ENCODE measurements around the gene UNC119. TPM values are rescaled to one million over a fixed set of nuclear protein-coding genes. Genes with fewer than 3 reads are reported as not detected.

The UNC119 gene
- total and polyA plus RNA-seq, 9 donors, result 14.4 to 27.3 (median 19.3) TPM

DNA sequence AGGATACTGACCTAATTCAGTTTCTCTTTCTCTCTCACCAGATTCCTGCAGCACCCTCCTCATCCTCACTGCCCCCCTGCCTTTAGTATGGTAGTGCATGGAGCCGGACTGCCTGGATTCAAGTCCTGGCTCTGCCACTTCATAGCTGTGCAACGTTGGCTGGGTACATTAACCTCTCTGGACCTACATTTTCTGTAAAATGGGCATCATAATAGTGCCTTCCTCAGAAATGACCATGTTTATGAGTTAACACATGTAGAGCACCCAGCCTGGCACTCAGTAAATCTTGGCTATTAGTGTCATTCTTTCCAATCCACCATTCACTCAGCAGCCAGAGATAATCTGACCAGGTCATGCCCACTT, 7.3 kb downstream of the UNC119 start:
- Histone ChIP-seq H3K4me3 (no peak overlapping the region), H3K36me3 (no peaks in the 10 kb centered on the region), H3K9me3 (no peaks in the 10 kb centered on the region), H3K27me3 (no peaks in the 10 kb centered on the region), H3K27ac (no peak overlapping the region), H3K4me1 (ENCODE audit: insufficient read depth) (no peaks in the 10 kb centered on the region)
- no peak for DNase-seq
- 72 to 87% (median 83%) methylated on average over 2 of the region's 2 CpGs for WGBS, 3 donors
- TF ChIP-seq POLR2A (IDR thresholded peaks at IDR 0.05), result no peak
- intact Hi-C loops (cut with DNase I), result no loop called here

DNA sequence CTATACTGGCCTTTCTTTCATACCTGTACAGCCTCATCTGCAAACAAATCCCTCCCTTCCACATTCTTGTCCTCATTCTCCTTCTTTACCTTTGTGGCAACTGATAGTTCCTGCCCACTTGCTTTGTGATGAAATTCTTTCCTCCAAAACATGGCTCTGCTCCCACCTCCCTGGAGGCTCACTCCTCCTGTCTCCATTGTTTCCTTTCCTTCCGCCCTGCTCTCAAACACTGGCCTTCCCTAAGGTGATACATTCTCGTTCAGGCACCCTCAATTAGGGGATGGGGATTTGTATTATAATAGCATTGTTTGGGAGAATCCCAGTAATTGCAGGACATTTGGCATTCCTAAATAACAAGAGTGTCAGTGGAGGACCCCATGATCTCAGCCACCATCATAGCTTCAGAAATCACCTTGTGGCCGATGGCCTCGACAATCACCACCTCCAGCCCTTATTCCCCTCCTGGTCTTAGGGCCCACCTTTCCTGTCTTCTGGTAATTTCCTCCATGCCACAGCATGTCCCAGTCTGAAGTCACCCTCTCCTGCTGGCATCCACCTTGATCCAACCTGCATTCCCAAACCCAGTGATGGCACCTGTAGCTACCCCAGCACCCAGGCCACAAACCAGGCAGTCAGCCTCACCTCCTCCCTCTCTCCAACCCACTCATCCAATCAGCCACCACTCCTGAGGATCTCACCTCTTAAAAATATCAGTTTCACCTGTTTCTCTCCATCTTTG, 7.9 kb downstream of the UNC119 start:
- H3K27ac ChIP-seq, result no peak overlapping the region
- no peaks in the 10 kb centered on the region for H3K4me1 ChIP-seq (ENCODE audit: insufficient read depth)
- no peaks in the 10 kb centered on the region for H3K9me3 ChIP-seq
- WGBS, 3 donors, result 84 to 85% (median 85%) methylated on average over 4 of the region's 4 CpGs
- no peaks in the 10 kb centered on the region for H3K27me3 ChIP-seq
- TF ChIP-seq, protein P1, sequence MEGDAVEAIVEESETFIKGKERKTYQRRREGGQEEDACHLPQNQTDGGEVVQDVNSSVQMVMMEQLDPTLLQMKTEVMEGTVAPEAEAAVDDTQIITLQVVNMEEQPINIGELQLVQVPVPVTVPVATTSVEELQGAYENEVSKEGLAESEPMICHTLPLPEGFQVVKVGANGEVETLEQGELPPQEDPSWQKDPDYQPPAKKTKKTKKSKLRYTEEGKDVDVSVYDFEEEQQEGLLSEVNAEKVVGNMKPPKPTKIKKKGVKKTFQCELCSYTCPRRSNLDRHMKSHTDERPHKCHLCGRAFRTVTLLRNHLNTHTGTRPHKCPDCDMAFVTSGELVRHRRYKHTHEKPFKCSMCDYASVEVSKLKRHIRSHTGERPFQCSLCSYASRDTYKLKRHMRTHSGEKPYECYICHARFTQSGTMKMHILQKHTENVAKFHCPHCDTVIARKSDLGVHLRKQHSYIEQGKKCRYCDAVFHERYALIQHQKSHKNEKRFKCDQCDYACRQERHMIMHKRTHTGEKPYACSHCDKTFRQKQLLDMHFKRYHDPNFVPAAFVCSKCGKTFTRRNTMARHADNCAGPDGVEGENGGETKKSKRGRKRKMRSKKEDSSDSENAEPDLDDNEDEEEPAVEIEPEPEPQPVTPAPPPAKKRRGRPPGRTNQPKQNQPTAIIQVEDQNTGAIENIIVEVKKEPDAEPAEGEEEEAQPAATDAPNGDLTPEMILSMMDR (IDR thresholded peaks at IDR 0.05), result no peak
- TF ChIP-seq EP300 (IDR thresholded peaks at IDR 0.05) (no peak), POLR2A (IDR thresholded peaks at IDR 0.05) (no peak)
- H3K36me3 ChIP-seq, result no peaks in the 10 kb centered on the region
- no peak overlapping the region for H3K4me3 ChIP-seq
- DNase-seq, result no peak
- intact Hi-C loops (cut with DNase I), result no loop called here

DNA sequence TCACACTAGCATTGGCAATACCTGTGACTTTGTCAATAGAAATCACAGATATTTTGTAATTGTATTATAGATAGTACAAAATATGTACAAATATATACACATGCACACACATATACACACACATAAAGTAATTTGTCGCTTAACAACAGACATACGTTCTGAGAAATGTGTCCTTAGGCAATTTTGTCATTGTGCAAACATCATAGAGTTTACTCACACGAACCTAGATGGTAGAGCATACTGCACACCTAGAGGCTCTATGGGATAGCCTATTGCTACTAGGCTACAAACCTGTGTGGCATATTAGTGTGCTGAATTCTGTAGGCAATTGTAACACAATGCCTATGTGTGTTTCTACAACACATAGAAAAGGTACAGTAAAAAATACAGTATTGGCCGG, 11.0 kb downstream of the UNC119 start:
- no peaks in the 10 kb centered on the region for H3K9me3 ChIP-seq
- no peak overlapping the region for H3K27ac ChIP-seq
- no peak overlapping the region for H3K4me3 ChIP-seq
- DNase-seq, result no peak
- H3K27me3 ChIP-seq, result no peaks in the 10 kb centered on the region
- TF ChIP-seq, protein P1 (IDR thresholded peaks at IDR 0.05), result no peak
- no peak for TF ChIP-seq EP300 (IDR thresholded peaks at IDR 0.05)
- no peak for TF ChIP-seq POLR2A (IDR thresholded peaks at IDR 0.05)
- 89 to 92% (median 92%) methylated on average over 4 of the region's 4 CpGs for WGBS, 3 donors
- H3K36me3 ChIP-seq, result no peaks in the 10 kb centered on the region
- no peaks in the 10 kb centered on the region for H3K4me1 ChIP-seq (ENCODE audit: insufficient read depth)
- intact Hi-C loops (cut with DNase I), result no loop called here

DNA sequence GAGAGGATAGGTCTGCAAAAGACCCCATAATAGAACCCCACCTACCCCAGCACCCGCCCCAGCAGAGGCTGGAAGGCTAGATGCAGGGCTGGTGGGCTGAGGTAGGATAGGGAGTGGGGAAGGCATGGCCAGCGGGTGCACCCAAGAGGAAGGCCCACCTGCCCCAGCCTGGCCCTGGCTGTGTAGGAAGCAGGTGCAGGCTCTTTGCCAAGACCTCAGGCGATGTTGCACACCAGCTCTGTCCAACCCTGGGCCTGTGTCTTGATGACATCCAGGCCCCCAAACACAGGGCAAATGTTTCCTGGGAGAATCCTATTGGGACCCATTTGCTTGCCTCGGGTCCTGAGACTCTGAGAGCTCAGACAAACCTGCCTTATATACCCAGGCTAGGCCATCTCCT, 12.2 kb downstream of the UNC119 start:
- WGBS, 3 donors, result 86 to 94% (median 87%) methylated on average over 4 of the region's 4 CpGs
- intact Hi-C loops (cut with DNase I), result no loop called here
- H3K27ac ChIP-seq, result no peak overlapping the region
- no peaks in the 10 kb centered on the region for H3K4me1 ChIP-seq (ENCODE audit: insufficient read depth)
- H3K9me3 ChIP-seq, result no peaks in the 10 kb centered on the region
- DNase-seq, result no peak
- TF ChIP-seq EP300 (IDR thresholded peaks at IDR 0.05) (no peak), POLR2A (IDR thresholded peaks at IDR 0.05) (no peak)
- TF ChIP-seq, protein P1 (IDR thresholded peaks at IDR 0.05), result no peak
- H3K27me3 ChIP-seq, result no peaks in the 10 kb centered on the region
- H3K36me3 ChIP-seq, result no peaks in the 10 kb centered on the region
- H3K4me3 ChIP-seq, result no peak overlapping the region

DNA sequence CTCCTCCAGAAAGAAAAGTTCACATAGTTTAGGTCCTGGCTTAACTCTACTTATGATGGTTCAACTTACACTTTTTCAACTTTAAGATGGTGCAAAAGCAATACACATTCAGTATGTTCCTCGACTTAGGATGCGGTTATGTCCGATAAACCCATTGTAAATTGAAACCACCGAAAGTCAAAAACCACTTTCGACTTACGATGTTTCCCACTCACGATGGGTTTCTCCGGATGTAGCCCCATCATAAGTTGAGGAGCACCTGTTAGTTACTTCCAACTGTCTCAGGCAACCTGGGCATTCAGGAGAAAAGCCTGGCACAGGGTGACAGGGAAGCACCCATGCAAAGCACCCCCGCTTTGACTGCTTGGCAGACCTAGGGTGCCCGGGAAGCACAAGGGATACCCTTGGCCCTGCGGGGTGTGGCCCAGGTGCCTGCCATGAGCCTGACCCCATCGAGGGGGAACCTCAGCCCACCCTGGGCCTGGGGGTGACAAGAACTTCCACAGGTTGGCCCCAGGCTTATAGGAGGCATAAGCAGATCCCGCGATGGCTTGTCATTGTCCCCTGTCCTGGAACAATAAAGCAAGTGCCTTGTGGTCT, 14.0 kb downstream of the UNC119 start:
- Histone ChIP-seq H3K36me3 (no peaks in the 10 kb centered on the region), H3K4me3 (no peak overlapping the region), H3K4me1 (ENCODE audit: insufficient read depth) (no peaks in the 10 kb centered on the region), H3K9me3 (no peaks in the 10 kb centered on the region), H3K27me3 (no peaks in the 10 kb centered on the region), H3K27ac (no peak overlapping the region)
- 80 to 84% (median 82%) methylated on average over 14 of the region's 14 CpGs for WGBS, 3 donors
- intact Hi-C loops (cut with DNase I), result no loop called here
- TF ChIP-seq, protein P1 (IDR thresholded peaks at IDR 0.05), result no peak
- TF ChIP-seq POLR2A (IDR thresholded peaks at IDR 0.05) (no peak), EP300 (IDR thresholded peaks at IDR 0.05) (no peak)
- DNase-seq, result no peak
